Brain pericyte (primary cell): ENCODE measurements around the gene PHF20.
"Not testable (repeated sequence)": the region's sequence is repeated elsewhere in the genome, so short reads cannot be mapped to it uniquely, and the experiment has no call there.

ENCODE experiments used
- DNase-seq: peaks from one replicate; pipeline ENCODE4 v3.0.0-alpha.2; 2012; ENCODE audit warnings: low read depth, low spot score

PHF20 gene

GRCh38 chr20:35918021-35918420 lies 146.2 kb downstream of the PHF20 start:
- DNase-seq, result no peak

GRCh38 chr20:35920523-35920922 lies 148.7 kb downstream of the PHF20 start:
- DNase-seq, result no peak

GRCh38 chr20:35929301-35929700 lies 157.5 kb downstream of the PHF20 start:
- no peak for DNase-seq

GRCh38 chr20:35934050-35934449 lies 162.2 kb downstream of the PHF20 start:
- DNase-seq, result no peak

- DNase-seq, result no peak
These were observed 167.4 kb downstream of the PHF20 start for GRCh38 chr20:35939264-35939663.

- no peak for DNase-seq
These were observed 169.8 kb downstream of the PHF20 start for GRCh38 chr20:35941620-35942019.

- no peak for DNase-seq
These were observed 170.4 kb downstream of the PHF20 start for GRCh38 chr20:35942243-35942642.

GRCh38 chr20:35947489-35947888 lies 175.7 kb downstream of the PHF20 start:
- DNase-seq, result no peak

- DNase-seq, result no peak
These were observed 176.1 kb downstream of the PHF20 start for GRCh38 chr20:35947907-35948306.

GRCh38 chr20:35950093-35950492 lies 178.3 kb downstream of the PHF20 start:
- no peak for DNase-seq

GRCh38 chr20:35952080-35952479 lies 180.3 kb downstream of the PHF20 start:
- DNase-seq, result not testable (repeated sequence)

GRCh38 chr20:35952480-35953386 lies 180.9 kb downstream of the PHF20 start:
- DNase-seq, result no peak

GRCh38 chr20:35953387-35954199 lies 181.8 kb downstream of the PHF20 start:
- DNase-seq, result peak; percentile 3

- peak; percentile 93 for DNase-seq
These were observed 182.5 kb downstream of the PHF20 start, which contains the start of gene SCAND1 for GRCh38 chr20:35954200-35954906. TSS of gene SCAND1 (minus strand) at chr20:35954502. CDS start at chr20:35954284, 218 bp downstream.

- DNase-seq, result no peak
These were observed 183.1 kb downstream of the PHF20 start for GRCh38 chr20:35954907-35955251.

- DNase-seq, result no peak
These were observed 184.8 kb downstream of the PHF20 start for GRCh38 chr20:35956616-35957015.

GRCh38 chr20:35959291-35959690 lies 187.5 kb downstream of the PHF20 start:
- DNase-seq, result not testable (repeated sequence)

- no peak for DNase-seq
These were observed 192.1 kb downstream of the PHF20 start for GRCh38 chr20:35963878-35964277.

- no peak for DNase-seq
These were observed 196.3 kb downstream of the PHF20 start, which contains the start of gene CNBD2 for GRCh38 chr20:35967979-35968640. TSS of gene CNBD2 (plus strand) at chr20:35968590. CDS start at chr20:35968763, 173 bp downstream.

GRCh38 chr20:35968930-35969329 lies 197.1 kb downstream of the PHF20 start:
- DNase-seq, result no peak

GRCh38 chr20:35971981-35972380 lies 200.2 kb downstream of the PHF20 start:
- no peak for DNase-seq
